MM.1S (cell line): ENCODE measurements around the gene NTRK1.

Source experiments
- DNase-seq: peaks from one replicate; pipeline ENCODE4 v3.0.0-alpha.2; 2015
- H2AFZ ChIP-seq: fragments of 300-600 bp; sonication (generic); 2 replicates; pipeline ENCODE4 v1.6.0; 2016; ENCODE audit warnings: antibody characterized with exemption, low read length
- H3F3A ChIP-seq: fragments of 300-600 bp; sonication (generic); 2 replicates; pipeline ENCODE4 v1.6.1; 2016; ENCODE audit warnings: mild to moderate bottlenecking, antibody characterized with exemption, low read length, moderate library complexity, mixed read lengths; ENCODE audit not compliant: insufficient read depth
- H3K27ac ChIP-seq: fragments of 300-600 bp; sonication (generic); 2 replicates; pipeline ENCODE4 v1.5.1; 2016; ENCODE audit warnings: mild to moderate bottlenecking, low read length
- H3K27me3 ChIP-seq: fragments of 300-600 bp; sonication (generic); replicated peaks from 2 replicates; pipeline ENCODE4 v1.6.0; 2016; ENCODE audit warnings: low read length; ENCODE audit not compliant: insufficient read depth
- H3K36me3 ChIP-seq: fragments of 300-600 bp; sonication (generic); replicated peaks from 2 replicates; pipeline ENCODE4 v1.6.1; 2016; ENCODE audit warnings: mild to moderate bottlenecking, low read length, mixed read lengths; ENCODE audit not compliant: insufficient read depth
- H3K4me1 ChIP-seq: fragments of 300-600 bp; sonication (generic); 2 replicates; pipeline ENCODE4 v1.6.1; 2016; ENCODE audit warnings: low read length, mixed read lengths
- H3K4me2 ChIP-seq: fragments of 300-600 bp; sonication (generic); 2 replicates; pipeline ENCODE4 v1.6.0; 2016; ENCODE audit warnings: low read depth, low read length
- H3K4me3 ChIP-seq: fragments of 300-600 bp; sonication (generic); 2 replicates; pipeline ENCODE4 v1.5.1; 2016; ENCODE audit warnings: low read length, mixed read lengths
- H3K79me2 ChIP-seq: fragments of 300-600 bp; sonication (generic); 2 replicates; pipeline ENCODE4 v1.6.1; 2016; ENCODE audit warnings: mixed run types, low read length, mixed read lengths
- H3K9ac ChIP-seq: fragments of 300-600 bp; sonication (generic); 2 replicates; pipeline ENCODE4 v1.6.1; 2016; ENCODE audit warnings: low read length, mixed read lengths
- H3K9me2 ChIP-seq: fragments of 300-600 bp; sonication (generic); replicated peaks from 2 replicates; pipeline ENCODE4 v1.6.1; 2016; ENCODE audit warnings: mild to moderate bottlenecking, low read length, mixed read lengths; ENCODE audit not compliant: insufficient read depth
- H3K9me3 ChIP-seq: fragments of 300-600 bp; sonication (generic); replicated peaks from 2 replicates; pipeline ENCODE4 v1.6.1; 2016; ENCODE audit warnings: mild to moderate bottlenecking, low read length, mixed read lengths; ENCODE audit not compliant: insufficient read depth
- H4K20me1 ChIP-seq: fragments of 300-600 bp; sonication (generic); 2 replicates; pipeline ENCODE4 v1.6.1; 2016; ENCODE audit warnings: mild to moderate bottlenecking, low read length, moderate library complexity, mixed read lengths; ENCODE audit not compliant: insufficient read depth
- CTCF ChIP-seq: fragments of 300-600 bp; sonication (generic); IDR thresholded peaks from 2 replicates; pipeline ENCODE4 v1.5.1; 2016; ENCODE audit warnings: antibody characterized with exemption, low read length, mixed read lengths
- EZH2 ChIP-seq: fragments of 300-600 bp; sonication (generic); optimal IDR thresholded peaks from 2 replicates; pipeline ENCODE3; 2017; ENCODE audit warnings: low read depth, mild to moderate bottlenecking, antibody characterized with exemption, low read length, mixed read lengths
- EZH2phosphoT487 ChIP-seq: fragments of 300-600 bp; sonication (generic); IDR thresholded peaks from 2 replicates; pipeline ENCODE4 v1.6.1; 2018; ENCODE audit warnings: antibody characterized with exemption, low read length

NTRK1 gene

GRCh38 chr1:156884560-156885184 lies 24.0 kb downstream of the NTRK1 start:
- H3K4me2 ChIP-seq: no peak overlapping the region
- H3K79me2 ChIP-seq: no peaks in the 10 kb centered on the region
- TF ChIP-seq CTCF: no peak
- no peak for TF ChIP-seq EZH2
- no peak for TF ChIP-seq EZH2phosphoT487
- H3K4me3 ChIP-seq: no peak overlapping the region
- H3K9me3 ChIP-seq: no peaks in the 10 kb centered on the region
- H3K36me3 ChIP-seq: no peaks in the 10 kb centered on the region
- H2AFZ ChIP-seq: no peak overlapping the region
- H3K27ac ChIP-seq: no peak overlapping the region
- peaks cover 30% of the 10 kb centered on the region for H3K27me3 ChIP-seq
- H3F3A ChIP-seq: no peaks in the 10 kb centered on the region
- peaks cover 11% of the 10 kb centered on the region; the same call in 1 of the 2 replicates for H3K4me1 ChIP-seq
- no peak overlapping the region for H3K9ac ChIP-seq
- H4K20me1 ChIP-seq: no peaks in the 10 kb centered on the region
- no peak for DNase-seq
- H3K9me2 ChIP-seq: no peaks in the 10 kb centered on the region

- H3K36me3 ChIP-seq: no peaks in the 10 kb centered on the region
- no peak overlapping the region for H3K4me3 ChIP-seq
- no peaks in the 10 kb centered on the region for H3K9me2 ChIP-seq
- DNase-seq: no peak
- no peak overlapping the region for H3K9ac ChIP-seq
- H3K27ac ChIP-seq: no peak overlapping the region
- H3F3A ChIP-seq: no peaks in the 10 kb centered on the region
- H2AFZ ChIP-seq: no peak overlapping the region
- TF ChIP-seq CTCF (no peak), EZH2 (no peak), EZH2phosphoT487 (no peak)
- H3K27me3 ChIP-seq: peaks cover 30% of the 10 kb centered on the region
- no peaks in the 10 kb centered on the region for H4K20me1 ChIP-seq
- peaks cover 8% of the 10 kb centered on the region; the same call in 1 of the 2 replicates for H3K4me1 ChIP-seq
- H3K4me2 ChIP-seq: no peak overlapping the region
- H3K79me2 ChIP-seq: no peaks in the 10 kb centered on the region
- H3K9me3 ChIP-seq: no peaks in the 10 kb centered on the region
These were observed 24.6 kb downstream of the NTRK1 start for GRCh38 chr1:156885314-156885713.

- Histone ChIP-seq H3F3A (no peaks in the 10 kb centered on the region), H3K36me3 (no peaks in the 10 kb centered on the region), H3K27me3 (peaks cover 30% of the 10 kb centered on the region), H2AFZ (no peak overlapping the region), H3K9ac (no peak overlapping the region), H3K9me2 (no peaks in the 10 kb centered on the region), H3K4me3 (no peak overlapping the region), H4K20me1 (no peaks in the 10 kb centered on the region), H3K79me2 (no peaks in the 10 kb centered on the region), H3K4me2 (no peak overlapping the region), H3K9me3 (no peaks in the 10 kb centered on the region), H3K4me1 (peaks cover 2% of the 10 kb centered on the region; the same call in 1 of the 2 replicates), H3K27ac (no peak overlapping the region)
- no peak for TF ChIP-seq EZH2phosphoT487
- no peak for TF ChIP-seq EZH2
- no peak for TF ChIP-seq CTCF
- DNase-seq: no peak
These were observed 25.3 kb downstream of the NTRK1 start for GRCh38 chr1:156885880-156886355.
